Neural crest cell (in vitro differentiated cells): Measurements from ENCODE around the gene RIMKLA. TPM values are rescaled to one million over a fixed set of nuclear protein-coding genes. Genes with fewer than 3 reads are reported as not detected.

Source experiments
- DNase-seq: peaks from one replicate; pipeline ENCODE4 v3.0.0; 2021; ENCODE audit warnings: low read depth, mixed read lengths, low spot score
- H3K27ac Mint-ChIP-seq: one replicate; pipeline ENCODE4 v1.8.0; 2021; ENCODE audit warnings: mild to moderate bottlenecking, mixed read lengths; ENCODE audit not compliant: unreplicated experiment
- H3K27me3 Mint-ChIP-seq: 2 replicates; pipeline ENCODE4 v1.8.0; 2021; ENCODE audit warnings: low read depth, mild to moderate bottlenecking, mixed read lengths
- H3K36me3 Mint-ChIP-seq: 2 replicates; pipeline ENCODE4 v1.8.0; 2021; ENCODE audit warnings: low read depth, mild to moderate bottlenecking, mixed read lengths
- H3K4me1 Mint-ChIP-seq: 2 replicates; pipeline ENCODE4 v1.8.0; 2021; ENCODE audit warnings: mixed read lengths
- H3K4me3 Mint-ChIP-seq: one replicate; pipeline ENCODE4 v1.8.0; 2021; ENCODE audit warnings: mild to moderate bottlenecking, mixed read lengths
- H3K9me3 Mint-ChIP-seq: 2 replicates; pipeline ENCODE4 v1.8.0; 2021; ENCODE audit warnings: mixed read lengths
- CTCF ChIP-seq: fragments of 200-600 bp; sonication (generic); conservative IDR thresholded peaks from 2 replicates; pipeline ENCODE4 v1.5.0; 2021; ENCODE audit warnings: antibody characterized with exemption, mild to moderate bottlenecking
- total RNA-seq: library from RNA; stranded (reverse); gene quantifications from 2 replicates; pipeline ENCODE4 v1.2.1, GENCODE V29; 2021

Gene RIMKLA
- total RNA-seq, 1 donor from 2014 or later: 3.4 TPM

- no peaks in the 10 kb centered on the region for H3K4me1 Mint-ChIP-seq
- peaks cover 10% of the 10 kb centered on the region for H3K27me3 Mint-ChIP-seq
- no peaks in the 10 kb centered on the region for H3K36me3 Mint-ChIP-seq
- no peaks in the 10 kb centered on the region for H3K9me3 Mint-ChIP-seq
- TF ChIP-seq CTCF: no peak
- H3K4me3 Mint-ChIP-seq: no peak overlapping the region
- DNase-seq: no peak
- no peak overlapping the region for H3K27ac Mint-ChIP-seq
Observed at GRCh38 chr1:42392967-42393848, 12.6 kb downstream of the RIMKLA start.

GRCh38 chr1:42399315-42400100 lies 18.9 kb downstream of the RIMKLA start:
- TF ChIP-seq CTCF: no peak
- no peak overlapping the region for H3K27ac Mint-ChIP-seq
- no peak overlapping the region for H3K4me3 Mint-ChIP-seq
- H3K36me3 Mint-ChIP-seq: no peaks in the 10 kb centered on the region
- DNase-seq: no peak
- peaks cover 6% of the 10 kb centered on the region for H3K27me3 Mint-ChIP-seq
- no peaks in the 10 kb centered on the region for H3K9me3 Mint-ChIP-seq
- no peaks in the 10 kb centered on the region for H3K4me1 Mint-ChIP-seq

GRCh38 chr1:42403880-42404400 lies 23.3 kb downstream of the RIMKLA start:
- Mint-ChIP-seq H3K4me3 (no peak overlapping the region), H3K4me1 (no peaks in the 10 kb centered on the region), H3K27me3 (peaks cover 16% of the 10 kb centered on the region), H3K9me3 (no peaks in the 10 kb centered on the region), H3K36me3 (peaks cover 6% of the 10 kb centered on the region), H3K27ac (no peak overlapping the region)
- no peak for TF ChIP-seq CTCF
- no peak for DNase-seq

- TF ChIP-seq CTCF: no peak
- Mint-ChIP-seq H3K27me3 (peaks cover 5% of the 10 kb centered on the region), H3K27ac (no peak overlapping the region), H3K4me3 (no peak overlapping the region), H3K36me3 (no peaks in the 10 kb centered on the region), H3K9me3 (no peaks in the 10 kb centered on the region), H3K4me1 (no peaks in the 10 kb centered on the region)
- DNase-seq: no peak
Observed at GRCh38 chr1:42414551-42415496, 34.2 kb downstream of the RIMKLA start.

- H3K36me3 Mint-ChIP-seq: no peaks in the 10 kb centered on the region
- no peaks in the 10 kb centered on the region for H3K27me3 Mint-ChIP-seq
- H3K4me1 Mint-ChIP-seq: no peaks in the 10 kb centered on the region
- no peak for DNase-seq
- no peak overlapping the region for H3K27ac Mint-ChIP-seq
- TF ChIP-seq CTCF: no peak
- H3K9me3 Mint-ChIP-seq: no peaks in the 10 kb centered on the region
- H3K4me3 Mint-ChIP-seq: no peak overlapping the region
Observed at GRCh38 chr1:42417166-42417565, 36.6 kb downstream of the RIMKLA start.
